OCI-LY7 (cell line): ENCODE results near the gene GPR183.

Experiments used
- CTCF ChIP-seq: fragments of 200-600 bp; sonication (generic); conservative IDR thresholded peaks from 2 replicates; pipeline ENCODE4 v1.5.1; 2014; ENCODE audit warnings: mild to moderate bottlenecking, antibody characterized with exemption, low read length, moderate library complexity, mixed read lengths
- EZH2phosphoT487 ChIP-seq: fragments of 200-600 bp; sonication (generic); IDR thresholded peaks from 2 replicates; pipeline ENCODE4 v1.6.1; 2018; ENCODE audit warnings: low read depth, borderline replicate concordance, mild to moderate bottlenecking, mixed run types, antibody characterized with exemption, low read length, moderate library complexity, mixed read lengths

GRCh38 chr13:99339230-99339721 lies 32.1 kb upstream of the GPR183 start:
- TF ChIP-seq CTCF (no peak), EZH2phosphoT487 (no peak)
